Germinal center (tissue), 1 donor: ENCODE data around the gene PDE4D.
"Not testable (repeated sequence)": the region's sequence is repeated elsewhere in the genome, so short reads cannot be mapped to it uniquely, and the experiment has no call there.

Source experiments
- DNase-seq: peaks from one replicate; pipeline ENCODE4 v3.0.0; 2012; ENCODE audit warnings: mixed read lengths, low spot score

PDE4D gene

DNA sequence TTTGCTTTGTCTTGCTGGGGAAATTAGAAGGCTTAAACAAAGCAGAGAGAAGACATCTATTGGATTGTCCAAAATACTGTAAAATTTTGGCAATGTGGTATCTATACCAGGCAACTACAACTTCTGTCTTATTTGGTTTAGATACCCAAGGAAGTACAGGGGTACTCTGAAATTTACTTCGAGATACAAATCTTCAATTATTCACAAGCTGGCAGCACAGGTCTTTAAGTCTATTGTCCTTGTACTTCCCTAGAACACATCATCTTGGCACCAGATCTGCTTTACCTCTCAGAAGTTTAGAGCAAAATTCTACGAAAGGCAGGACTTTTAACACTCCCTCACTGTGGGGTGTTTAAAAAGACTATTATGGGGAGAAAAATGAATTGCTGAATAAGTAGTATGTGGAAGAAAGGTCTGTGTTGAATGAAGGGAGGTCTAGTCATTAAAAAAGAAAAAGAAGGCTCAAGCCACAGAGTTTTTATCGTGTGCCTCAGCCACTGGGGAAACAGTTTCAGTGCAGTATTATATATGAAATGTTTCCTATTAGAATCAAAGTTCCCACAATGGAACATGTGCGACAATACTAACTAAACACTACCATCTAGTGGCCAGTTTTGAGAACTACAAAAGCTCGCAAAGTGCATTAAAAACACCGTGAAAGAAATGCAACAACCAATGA lies 93.7 kb downstream of the PDE4D start:
- peak; percentile 34 for DNase-seq

GRCh38 chr5:59798862-59799667 lies 94.5 kb downstream of the PDE4D start:
- DNase-seq: peak; percentile 34

DNA sequence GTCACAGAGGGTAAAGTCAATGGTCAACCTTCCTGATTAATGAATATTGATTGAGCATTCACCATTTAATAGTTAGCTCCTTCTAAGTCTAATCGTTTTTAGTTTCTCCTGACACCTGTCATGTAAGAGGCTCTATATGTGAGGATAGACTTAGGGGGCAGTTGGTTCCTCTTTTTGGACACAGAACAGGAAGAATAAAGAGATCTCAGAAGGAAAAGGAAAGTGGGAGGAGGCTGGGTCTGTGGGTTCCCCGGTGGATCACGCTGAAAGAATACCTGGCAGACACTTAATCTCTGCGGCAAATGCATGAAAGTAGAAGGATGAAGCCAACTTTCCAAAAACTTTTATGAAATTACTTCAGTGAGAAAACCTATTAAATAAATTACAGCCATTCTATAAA lies 98.4 kb downstream of the PDE4D start:
- DNase-seq: no peak

DNA sequence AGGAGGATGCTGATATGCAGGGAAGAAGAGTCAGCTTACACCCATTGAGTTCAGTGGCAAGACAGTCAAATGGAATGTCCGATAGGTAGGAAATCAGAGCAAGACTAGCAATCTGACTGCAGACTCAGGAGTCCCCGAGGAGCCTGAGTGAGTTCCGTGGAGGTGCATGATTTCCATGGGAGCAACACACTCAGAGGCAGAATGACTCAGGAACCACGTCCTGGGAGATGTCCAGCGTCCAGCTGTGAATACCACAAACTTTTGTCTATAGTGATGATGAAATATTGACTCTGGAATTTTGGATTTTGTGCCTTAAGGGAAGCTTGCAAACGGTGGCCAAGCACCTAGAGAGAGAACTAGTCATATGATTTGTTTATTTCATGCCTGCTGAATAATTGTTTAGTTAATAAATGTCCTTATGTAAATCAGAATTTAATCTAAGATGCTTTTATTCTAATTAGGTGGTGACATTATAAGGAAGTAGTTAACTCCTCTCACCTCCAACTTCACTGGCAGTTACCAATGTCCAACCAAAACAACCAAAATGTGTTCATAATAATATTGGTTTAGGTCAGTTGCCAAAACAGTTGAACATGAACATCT lies 100.4 kb downstream of the PDE4D start:
- no peak for DNase-seq

DNA sequence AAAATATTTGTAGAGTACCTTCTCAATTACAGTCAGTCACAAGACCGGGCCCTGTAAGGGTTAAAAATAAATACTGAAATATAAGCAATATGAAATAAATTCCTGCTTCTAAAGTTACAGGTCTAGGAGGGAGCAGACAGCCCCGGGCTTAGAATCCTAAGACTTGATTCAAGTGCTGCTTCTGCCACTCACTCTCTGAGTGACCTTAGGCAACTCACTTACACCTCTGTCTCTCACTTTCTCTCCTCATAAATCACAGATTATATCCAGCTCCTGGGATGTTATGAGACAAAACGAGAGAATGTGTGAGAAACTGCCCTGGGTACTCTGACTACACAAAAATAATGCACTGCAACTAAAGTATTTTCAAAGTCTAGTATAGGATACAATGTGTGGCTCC lies 101.9 kb downstream of the PDE4D start:
- DNase-seq: no peak

GRCh38 chr5:59790776-59791475 lies 102.6 kb downstream of the PDE4D start:
- no peak for DNase-seq

DNA sequence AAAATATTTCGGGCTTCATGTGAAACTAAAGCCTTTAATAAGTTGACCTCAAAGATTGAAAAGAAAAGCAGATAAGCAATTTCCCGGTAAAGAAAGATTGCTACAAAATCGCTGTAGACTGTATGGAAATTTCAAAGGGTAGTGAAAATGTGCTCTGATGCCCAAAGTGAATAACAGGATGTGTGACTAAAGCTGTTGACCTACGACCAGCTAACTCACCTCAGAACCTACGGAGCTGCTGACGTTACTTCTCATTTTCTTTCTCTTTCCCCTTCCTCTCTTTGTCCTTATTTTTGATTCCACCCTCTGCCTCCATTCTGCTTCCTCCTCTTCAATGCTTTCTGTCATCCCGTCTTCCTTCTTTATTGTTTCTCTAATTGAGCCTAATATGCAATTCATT lies 103.2 kb downstream of the PDE4D start:
- DNase-seq: peak; percentile 45

DNA sequence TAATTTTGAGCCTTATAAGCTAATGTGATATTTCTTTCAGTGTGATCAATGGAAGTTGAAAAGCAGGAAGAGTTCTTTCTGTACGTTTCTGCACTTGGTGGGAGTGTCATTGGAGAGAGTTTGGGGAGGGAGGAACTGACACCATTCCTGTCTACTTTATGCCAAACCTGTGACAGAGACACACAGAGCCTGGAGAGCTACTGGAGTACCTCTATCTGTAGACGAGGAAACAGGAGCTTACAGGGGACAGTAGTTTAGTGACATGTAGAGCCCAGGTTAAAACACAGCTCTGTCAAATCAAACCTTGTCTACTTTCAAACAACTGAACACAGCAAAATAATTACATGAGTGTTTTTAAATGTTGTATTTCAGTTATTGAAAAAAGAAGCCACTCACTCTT lies 103.6 kb downstream of the PDE4D start:
- DNase-seq: no peak

- DNase-seq: no peak
Measured at GRCh38 chr5:59789197-59789596, 104.3 kb downstream of the PDE4D start.

DNA sequence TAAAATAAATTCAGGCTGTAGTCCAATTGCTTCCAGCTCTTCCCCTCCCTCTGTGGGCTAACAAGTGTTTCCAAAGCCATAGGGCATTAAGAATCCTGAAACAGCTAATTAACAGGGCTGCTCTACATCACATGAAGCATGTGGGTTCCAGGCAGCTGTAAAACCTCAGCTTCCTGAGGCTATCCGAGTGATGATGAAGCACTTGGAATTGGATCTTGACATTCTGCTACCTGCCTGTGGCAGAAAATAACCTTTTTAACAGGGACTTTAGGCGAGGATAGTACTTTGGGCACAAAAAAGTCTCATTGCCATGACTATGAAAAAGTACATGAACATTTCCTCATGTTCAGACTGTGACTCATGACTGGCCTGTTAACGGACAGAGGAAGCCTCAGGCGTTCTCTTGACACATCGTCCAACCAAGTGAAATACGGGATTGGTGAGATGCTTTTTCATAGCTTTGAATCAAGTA lies 107.2 kb downstream of the PDE4D start:
- no peak for DNase-seq

GRCh38 chr5:59785676-59786333 lies 107.7 kb downstream of the PDE4D start:
- DNase-seq: no peak

GRCh38 chr5:59784708-59785107 lies 108.8 kb downstream of the PDE4D start:
- not testable (repeated sequence) for DNase-seq

DNA sequence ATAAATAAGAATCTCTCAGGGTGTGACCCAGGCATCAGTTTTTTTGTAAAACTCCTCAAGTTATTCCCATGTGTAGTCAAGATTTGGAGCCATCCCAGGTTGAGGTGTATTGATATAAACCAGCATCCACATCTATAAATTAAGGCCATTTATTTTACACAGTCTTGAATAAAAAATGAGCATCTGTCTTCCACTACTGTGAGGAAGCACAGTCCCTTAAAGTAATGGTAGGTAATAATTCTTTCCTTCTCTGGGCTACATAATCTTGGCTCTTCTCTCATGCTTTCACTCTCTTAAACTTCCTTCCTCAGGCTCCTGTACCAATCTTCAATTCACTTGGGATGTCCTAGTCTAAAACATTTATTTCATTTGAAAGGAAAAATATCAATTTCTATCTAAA lies 110.3 kb downstream of the PDE4D start:
- DNase-seq: no peak

GRCh38 chr5:59782856-59783255 lies 110.7 kb downstream of the PDE4D start:
- DNase-seq: no peak

- DNase-seq: no peak
Measured at GRCh38 chr5:59779453-59779852, 114.1 kb downstream of the PDE4D start.

GRCh38 chr5:59777028-59777427 lies 116.5 kb downstream of the PDE4D start:
- no peak for DNase-seq

GRCh38 chr5:59773294-59773693 lies 120.2 kb downstream of the PDE4D start:
- DNase-seq: no peak

GRCh38 chr5:59772757-59773156 lies 120.8 kb downstream of the PDE4D start:
- DNase-seq: no peak

- DNase-seq: no peak
Measured at GRCh38 chr5:59772206-59772605, 121.3 kb downstream of the PDE4D start.

- DNase-seq: no peak
Measured at GRCh38 chr5:59770953-59771352, 122.6 kb downstream of the PDE4D start.

GRCh38 chr5:59769832-59770231 lies 123.7 kb downstream of the PDE4D start:
- DNase-seq: no peak

- no peak for DNase-seq
Measured at GRCh38 chr5:59769041-59769360, 124.5 kb downstream of the PDE4D start.
